GM19351 (cell line): ENCODE data around the gene GNAT3.

Source experiments
- ATAC-seq: cut with Tn5 transposase; IDR thresholded peaks from one replicate; pipeline ENCODE4 v1.9.1; 2021; ENCODE audit warnings: mild to moderate bottlenecking, moderate library complexity; ENCODE audit not compliant: unreplicated experiment

The GNAT3 gene

DNA sequence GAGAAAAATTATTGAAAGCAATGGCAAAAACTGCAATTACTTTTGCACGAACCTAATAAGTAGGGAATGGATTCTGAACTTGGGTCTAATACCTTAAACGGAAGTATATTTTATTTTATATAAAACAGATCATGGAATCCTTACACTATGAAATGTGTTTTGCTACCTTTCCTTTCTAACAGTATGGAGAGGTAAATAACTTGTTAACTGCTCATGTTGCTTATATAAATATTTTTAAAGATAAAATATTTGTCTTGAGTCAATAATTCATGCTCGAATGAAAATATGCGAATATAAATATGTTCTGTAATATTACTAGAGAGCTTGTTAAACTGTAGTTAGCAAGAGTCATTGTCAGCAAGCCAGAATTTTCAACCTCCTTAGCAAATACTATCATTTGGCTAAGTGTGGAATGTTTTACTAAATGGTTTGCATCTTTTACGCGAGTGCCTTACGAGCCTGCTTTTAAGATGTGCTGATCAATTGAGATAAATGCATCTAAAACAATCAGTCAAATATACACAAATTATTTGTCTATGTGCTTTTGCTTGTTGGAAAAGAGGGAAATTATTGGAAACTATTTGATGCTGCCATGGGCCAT, 5.9 kb downstream of the GNAT3 start:
- no peak for ATAC-seq

DNA sequence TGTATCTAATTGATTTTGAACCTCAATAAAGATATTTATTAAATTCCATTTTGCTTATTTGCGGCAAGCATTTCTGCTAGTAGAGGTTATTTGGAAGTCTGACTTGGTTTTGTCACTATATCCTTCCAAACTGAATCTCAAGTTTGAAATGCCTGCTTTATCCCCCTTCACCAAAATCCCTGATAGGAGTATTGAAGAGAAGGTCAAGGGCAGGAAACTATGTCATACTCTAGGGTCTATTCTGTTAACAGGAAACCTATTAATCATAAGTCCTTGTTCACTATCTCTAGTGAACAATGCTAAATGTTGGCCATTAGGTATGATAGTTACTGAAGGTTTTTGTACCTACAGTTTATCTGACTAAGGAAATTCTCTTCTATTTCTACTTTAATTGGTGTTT, 11.5 kb downstream of the GNAT3 start:
- no peak for ATAC-seq

DNA sequence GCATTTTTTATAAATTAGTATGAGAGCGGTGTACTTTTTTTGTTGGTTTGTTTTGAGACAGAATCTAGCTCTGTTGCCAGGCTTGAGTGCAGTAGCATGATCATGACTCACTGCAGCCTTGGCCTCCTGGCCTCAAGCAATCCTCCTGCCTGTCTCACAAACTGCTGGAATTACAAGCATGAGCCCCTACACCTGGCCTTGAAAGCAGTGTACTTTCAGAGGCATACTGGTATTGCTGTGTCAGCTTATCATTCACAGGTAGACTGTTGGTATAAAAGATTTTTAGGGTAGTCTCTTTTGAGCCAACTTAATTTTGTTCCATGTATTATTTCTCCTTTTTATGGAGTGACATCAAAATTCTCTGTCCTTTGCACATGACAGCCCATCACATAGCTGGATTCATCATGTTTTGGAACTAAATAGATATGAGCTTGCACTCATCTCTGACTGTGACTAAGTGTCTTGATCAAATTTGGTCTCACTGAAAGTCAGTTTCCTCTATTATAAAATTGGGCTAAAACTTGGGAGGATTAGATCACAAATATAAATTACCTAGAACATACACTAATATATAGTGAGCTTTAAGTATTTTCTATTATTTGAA, 12.4 kb downstream of the GNAT3 start:
- ATAC-seq = no peak

GRCh38 chr7:80498481-80499349, 13.1 kb downstream of the GNAT3 start:
- ATAC-seq = no peak

- no peak for ATAC-seq
Measured at GRCh38 chr7:80496586-80496985, 15.3 kb downstream of the GNAT3 start.

- no peak for ATAC-seq
Measured at GRCh38 chr7:80493121-80493849, 18.6 kb downstream of the GNAT3 start.

- no peak for ATAC-seq
Measured at GRCh38 chr7:80491462-80491861, 20.4 kb downstream of the GNAT3 start.

- no peak for ATAC-seq
Measured at GRCh38 chr7:80488851-80489370, 23.0 kb downstream of the GNAT3 start.

DNA sequence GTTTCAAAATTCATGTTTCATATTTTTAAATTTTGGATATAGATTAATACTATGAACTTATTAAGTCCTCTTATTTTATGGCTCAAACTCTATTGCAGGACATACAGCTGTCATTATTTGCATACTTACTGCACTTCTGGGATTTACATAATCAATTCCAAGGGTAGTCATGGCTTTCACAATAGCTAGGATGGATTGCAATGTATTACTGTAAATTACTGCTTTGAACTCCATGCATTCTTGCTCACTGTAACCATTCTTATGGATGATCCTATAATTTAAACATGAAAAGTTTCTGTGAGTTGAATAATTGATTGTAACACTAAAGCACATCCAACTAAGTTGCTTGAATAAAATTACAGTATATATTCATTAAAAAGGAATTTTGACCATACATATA, 23.5 kb downstream of the GNAT3 start:
- no peak for ATAC-seq

DNA sequence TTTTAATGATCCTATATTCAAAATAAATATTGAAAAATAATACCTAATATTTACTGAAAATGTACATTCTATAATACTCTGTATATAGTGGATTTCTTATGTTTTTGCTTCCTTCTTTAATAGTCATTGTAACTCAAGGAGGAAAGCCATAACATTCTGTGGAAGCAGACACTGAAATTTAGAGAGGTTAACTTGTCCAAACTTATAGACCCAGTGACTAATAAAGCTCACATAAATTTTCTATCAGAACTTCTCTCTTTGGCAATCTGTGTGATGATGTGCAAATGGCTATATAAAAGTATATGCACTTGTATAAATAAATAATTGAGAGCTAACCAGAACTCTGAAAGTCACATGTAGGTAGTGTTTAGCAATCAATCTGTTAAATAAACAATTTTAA, 26.1 kb downstream of the GNAT3 start:
- ATAC-seq = no peak

GRCh38 chr7:80482950-80483349, 28.9 kb downstream of the GNAT3 start:
- no peak for ATAC-seq

- no peak for ATAC-seq
Measured at GRCh38 chr7:80481196-80481884, 30.5 kb downstream of the GNAT3 start.

DNA sequence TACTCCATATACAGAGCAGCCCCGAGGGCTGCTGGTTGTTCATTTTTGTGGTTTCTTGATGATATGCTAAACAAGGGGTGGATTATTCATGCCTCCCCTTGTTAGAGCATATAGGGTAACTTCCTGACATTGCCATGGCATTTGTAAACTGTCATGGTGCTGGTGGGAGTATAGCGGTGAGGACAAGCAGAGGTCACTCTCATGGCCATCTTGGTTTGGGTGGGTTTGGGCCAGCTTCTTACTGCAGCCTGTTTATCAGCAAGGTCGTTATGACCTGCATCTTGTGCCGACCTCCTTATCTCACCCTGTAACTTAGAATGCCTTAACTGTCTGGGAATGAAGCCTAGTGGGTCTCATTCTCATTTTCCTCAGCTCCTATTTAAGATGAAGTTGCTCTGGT, 31.3 kb downstream of the GNAT3 start:
- ATAC-seq = no peak

GRCh38 chr7:80478683-80479082, 33.2 kb downstream of the GNAT3 start:
- ATAC-seq = no peak

GRCh38 chr7:80476035-80476434, 35.8 kb downstream of the GNAT3 start:
- no peak for ATAC-seq

DNA sequence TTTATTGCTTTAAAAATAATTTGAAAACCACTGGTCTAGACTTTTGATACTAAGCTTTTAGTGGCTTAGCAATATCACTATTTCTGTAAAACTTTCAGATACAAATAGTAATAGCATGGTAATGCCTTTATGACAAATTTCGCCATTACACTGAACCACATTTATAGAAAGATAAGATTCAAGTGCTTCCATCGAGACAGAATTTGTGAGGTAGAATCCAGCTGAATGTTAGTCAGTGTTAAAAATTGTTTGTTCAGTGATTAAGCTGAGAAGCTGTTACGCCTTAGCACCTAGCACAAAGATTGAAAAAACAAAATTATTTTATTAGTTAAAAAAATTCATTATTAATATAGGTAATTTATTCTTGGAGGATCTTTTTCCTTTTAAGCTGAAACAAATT, 36.5 kb downstream of the GNAT3 start:
- ATAC-seq = no peak

GRCh38 chr7:80473751-80474150, 38.1 kb downstream of the GNAT3 start:
- ATAC-seq = no peak

DNA sequence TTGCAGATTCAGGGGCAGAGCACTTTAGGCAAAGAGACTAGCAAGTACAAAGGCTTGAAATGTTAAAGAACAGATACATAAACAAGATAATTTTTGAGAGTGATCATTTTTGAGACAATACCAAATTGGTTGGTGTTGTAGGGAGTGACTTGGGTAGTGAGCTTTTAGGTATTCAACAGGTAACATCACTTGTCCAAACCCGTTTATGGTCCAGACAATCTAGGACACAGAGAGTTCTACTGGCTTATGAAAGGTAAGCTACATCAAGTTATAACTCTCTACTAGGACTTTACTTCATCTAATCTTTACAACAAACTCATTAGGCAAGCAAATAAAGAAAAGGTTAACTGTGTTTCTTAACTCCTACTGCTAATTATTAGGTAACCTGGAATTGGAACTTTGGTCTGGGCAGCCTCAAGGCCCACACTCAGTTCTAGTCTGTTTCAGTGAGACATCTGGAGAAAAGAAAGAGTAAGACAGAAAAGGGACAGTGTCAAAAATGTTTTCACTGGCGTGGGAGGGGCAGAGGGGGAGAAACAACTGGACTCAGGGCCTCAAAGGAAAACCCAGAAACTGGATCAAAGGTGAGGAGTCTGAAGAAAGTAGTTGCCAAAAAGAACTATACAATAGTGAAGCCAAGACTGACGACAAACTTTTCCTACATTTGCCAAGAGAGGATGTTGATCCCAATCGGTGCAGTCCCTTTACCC, 39.2 kb downstream of the GNAT3 start:
- ATAC-seq = no peak

GRCh38 chr7:80468931-80469714, 42.7 kb downstream of the GNAT3 start:
- no peak for ATAC-seq
